BE2C (cell line): ENCODE results near the gene CHST11.
"Not testable (repeated sequence)": the region's sequence is repeated elsewhere in the genome, so short reads cannot be mapped to it uniquely, and the experiment has no call there.

Experiments used
- DNase-seq: peaks from one replicate; pipeline ENCODE4 v3.0.0-alpha.2; 2020
- H3K27me3 ChIP-seq: fragments of 250-450 bp; sonication (Bioruptor Pico); 2 replicates; pipeline ENCODE4 v1.5.1; 2020; ENCODE audit warnings: mild to moderate bottlenecking
- H3K36me3 ChIP-seq: fragments of 250-450 bp; sonication (Bioruptor Pico); 2 replicates; pipeline ENCODE4 v1.5.1; 2020; ENCODE audit warnings: mild to moderate bottlenecking
- H3K4me1 ChIP-seq: fragments of 250-450 bp; sonication (Bioruptor Pico); 2 replicates; pipeline ENCODE4 v1.5.1; 2020
- H3K4me3 ChIP-seq: 2 replicates; pipeline ENCODE4 v1.5.1; 2011; ENCODE audit warnings: low read depth, low read length
- H3K9me3 ChIP-seq: fragments of 250-450 bp; sonication (Bioruptor Pico); 2 replicates; pipeline ENCODE4 v1.5.1; 2020
- TF ChIP-seq, protein P1 (sequence below): IDR thresholded peaks from 2 replicates; pipeline ENCODE4 v1.5.1; 2012; ENCODE audit warnings: mild to moderate bottlenecking, low read depth, low read length

The CHST11 gene

DNA sequence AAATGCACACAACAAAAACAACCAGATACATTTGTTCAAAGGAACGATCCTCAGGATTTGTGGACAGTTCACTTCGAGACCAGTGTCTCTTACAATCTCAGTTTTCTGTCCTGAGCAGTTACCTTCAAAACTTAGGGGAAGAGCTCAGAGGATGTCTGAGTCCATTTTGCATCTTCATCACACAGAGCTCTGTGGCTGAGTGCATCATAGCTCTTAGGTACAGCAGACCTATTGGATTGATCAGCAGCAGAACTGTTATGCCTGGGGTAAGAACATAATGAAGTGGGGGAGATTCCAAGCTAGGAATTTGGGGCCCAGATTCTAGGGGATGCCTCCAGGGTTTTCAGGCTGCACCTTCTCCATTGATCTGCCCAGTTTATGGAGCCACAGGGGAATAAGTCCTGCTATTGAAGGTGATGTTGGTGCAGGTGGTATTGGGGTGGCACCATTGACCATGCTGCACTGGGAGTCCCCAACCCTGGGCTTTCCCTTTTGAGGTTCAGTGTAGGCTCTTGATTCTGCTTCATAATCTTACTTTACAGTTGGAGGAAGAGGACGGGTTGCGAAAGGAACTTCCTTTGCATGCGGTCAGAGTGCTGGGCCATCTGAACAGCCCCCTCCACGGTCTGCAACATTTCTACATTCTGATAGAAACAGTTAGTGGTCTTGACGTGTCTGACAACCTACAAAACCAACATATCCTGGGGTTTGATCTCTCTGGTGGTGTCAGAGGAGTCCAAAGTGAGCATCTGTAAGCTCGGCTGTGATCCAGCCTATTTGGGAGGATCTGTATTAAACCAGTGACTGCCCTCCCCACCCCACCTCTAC is 112.8 kb downstream of the CHST11 start:
- Histone ChIP-seq H3K4me3 (no peak overlapping the region), H3K4me1 (0 out of 2 replicates have a peak, but pooled peaks cover 3% of the 10 kb centered on the region), H3K36me3 (no peaks in the 10 kb centered on the region; the same call in 1 of the 2 replicates), H3K27me3 (no peaks in the 10 kb centered on the region), H3K9me3 (no peaks in the 10 kb centered on the region)
- DNase-seq = no peak
- TF ChIP-seq, protein P1, sequence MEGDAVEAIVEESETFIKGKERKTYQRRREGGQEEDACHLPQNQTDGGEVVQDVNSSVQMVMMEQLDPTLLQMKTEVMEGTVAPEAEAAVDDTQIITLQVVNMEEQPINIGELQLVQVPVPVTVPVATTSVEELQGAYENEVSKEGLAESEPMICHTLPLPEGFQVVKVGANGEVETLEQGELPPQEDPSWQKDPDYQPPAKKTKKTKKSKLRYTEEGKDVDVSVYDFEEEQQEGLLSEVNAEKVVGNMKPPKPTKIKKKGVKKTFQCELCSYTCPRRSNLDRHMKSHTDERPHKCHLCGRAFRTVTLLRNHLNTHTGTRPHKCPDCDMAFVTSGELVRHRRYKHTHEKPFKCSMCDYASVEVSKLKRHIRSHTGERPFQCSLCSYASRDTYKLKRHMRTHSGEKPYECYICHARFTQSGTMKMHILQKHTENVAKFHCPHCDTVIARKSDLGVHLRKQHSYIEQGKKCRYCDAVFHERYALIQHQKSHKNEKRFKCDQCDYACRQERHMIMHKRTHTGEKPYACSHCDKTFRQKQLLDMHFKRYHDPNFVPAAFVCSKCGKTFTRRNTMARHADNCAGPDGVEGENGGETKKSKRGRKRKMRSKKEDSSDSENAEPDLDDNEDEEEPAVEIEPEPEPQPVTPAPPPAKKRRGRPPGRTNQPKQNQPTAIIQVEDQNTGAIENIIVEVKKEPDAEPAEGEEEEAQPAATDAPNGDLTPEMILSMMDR = no peak

DNA sequence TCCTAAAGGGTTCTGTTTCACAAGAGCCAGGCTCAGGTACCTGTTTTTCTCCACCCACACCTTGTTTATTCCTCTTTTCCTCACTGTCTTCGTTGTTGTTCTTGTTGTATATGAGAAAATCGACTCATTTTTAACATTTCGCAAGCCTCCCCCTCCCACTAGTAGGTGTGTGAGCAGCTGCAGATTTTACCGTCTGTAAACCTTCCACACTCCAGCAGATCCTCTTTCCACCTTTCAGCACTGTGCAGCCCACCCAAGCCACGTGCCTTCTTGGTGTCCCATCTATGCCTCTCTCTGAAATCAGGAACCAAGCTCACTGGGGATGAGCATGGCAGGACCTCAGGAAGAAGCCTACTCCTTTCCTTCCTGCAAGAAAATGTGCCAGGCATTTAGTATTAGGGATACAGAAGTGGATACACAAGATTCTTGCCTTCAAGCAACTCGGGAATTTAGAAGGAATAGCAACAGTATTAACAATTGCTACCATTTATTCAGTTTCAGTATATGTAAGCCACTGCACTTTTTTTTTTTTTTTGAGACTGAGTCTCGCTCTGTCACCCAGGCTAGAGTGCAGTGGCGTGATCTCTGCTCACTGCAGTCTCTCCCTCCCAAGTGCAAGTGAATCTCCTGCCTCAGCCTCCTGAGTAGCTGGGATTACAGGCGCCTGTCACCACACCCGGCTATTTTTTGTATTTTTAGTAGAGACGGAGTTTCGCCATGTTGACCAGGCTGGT is 113.6 kb downstream of the CHST11 start:
- TF ChIP-seq, protein P1 = no peak
- no peak overlapping the region for H3K4me3 ChIP-seq
- DNase-seq = no peak
- no peaks in the 10 kb centered on the region; the same call in 1 of the 2 replicates for H3K36me3 ChIP-seq
- H3K4me1 ChIP-seq = 0 out of 2 replicates have a peak, but pooled peaks cover 3% of the 10 kb centered on the region
- no peaks in the 10 kb centered on the region for H3K27me3 ChIP-seq
- no peaks in the 10 kb centered on the region for H3K9me3 ChIP-seq

DNA sequence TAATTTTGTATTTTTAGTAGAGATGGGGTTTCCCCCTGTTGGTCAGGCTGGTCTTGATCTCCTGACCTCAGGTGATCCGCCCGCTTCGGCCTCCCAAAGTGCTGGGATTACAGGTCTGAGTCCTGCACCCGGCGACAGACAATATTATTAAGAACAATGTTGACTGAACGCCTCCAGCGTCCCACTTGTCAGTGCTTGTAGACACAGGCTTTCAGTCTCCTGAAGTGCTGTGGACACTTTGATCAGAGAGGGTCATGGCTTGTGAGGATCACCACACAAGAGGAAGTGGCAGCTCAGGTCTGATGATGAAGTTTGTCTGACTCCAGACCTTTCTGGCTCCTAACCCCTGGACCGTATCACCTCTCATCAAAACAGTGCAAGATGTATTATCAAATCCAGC is 114.6 kb downstream of the CHST11 start:
- no peaks in the 10 kb centered on the region for H3K4me1 ChIP-seq
- H3K4me3 ChIP-seq = no peak overlapping the region
- H3K27me3 ChIP-seq = no peaks in the 10 kb centered on the region
- TF ChIP-seq, protein P1 = no peak
- DNase-seq = no peak
- H3K9me3 ChIP-seq = no peaks in the 10 kb centered on the region
- H3K36me3 ChIP-seq = no peaks in the 10 kb centered on the region; the same call in 1 of the 2 replicates

DNA sequence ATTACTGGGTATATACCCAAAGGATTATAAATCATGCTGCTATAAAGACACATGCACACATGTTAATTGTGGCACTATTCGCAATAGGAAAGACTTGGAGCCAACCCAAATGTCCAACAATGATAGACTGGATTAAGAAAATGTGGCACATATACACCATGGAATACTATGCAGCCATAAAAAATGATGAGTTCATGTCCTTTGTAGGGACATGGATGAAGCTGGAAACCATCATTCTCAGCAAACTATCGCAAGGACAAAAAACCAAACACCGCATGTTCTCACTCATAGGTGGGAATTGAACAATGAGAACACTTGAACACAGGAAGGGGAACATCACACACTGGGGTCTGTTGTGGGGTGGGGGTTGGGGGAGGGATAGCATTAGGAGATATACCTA is 117.6 kb downstream of the CHST11 start:
- DNase-seq, H3K4me1 ChIP-seq, H3K27me3 ChIP-seq, H3K36me3 ChIP-seq, H3K4me3 ChIP-seq, H3K9me3 ChIP-seq: not testable (repeated sequence)

DNA sequence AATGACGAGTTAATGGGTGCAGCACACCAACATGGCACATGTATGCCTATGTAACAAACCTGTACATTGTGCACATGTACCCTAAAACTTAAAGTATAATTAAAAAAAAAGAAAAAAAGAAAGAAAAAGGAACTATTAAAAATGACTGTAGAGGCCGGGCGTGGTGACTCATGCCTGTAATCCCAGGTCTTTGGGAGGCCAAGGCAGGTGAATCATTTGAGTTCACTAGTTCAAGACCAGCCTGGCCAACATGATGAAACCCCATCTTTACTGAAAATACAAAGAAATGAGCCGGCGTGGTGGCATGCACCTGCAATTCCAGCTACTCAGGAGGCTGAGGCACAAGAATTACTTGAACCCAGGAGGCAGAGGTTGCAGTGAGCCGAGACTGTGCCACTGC is 118.0 kb downstream of the CHST11 start:
- H3K4me1 ChIP-seq = peaks cover 13% of the 10 kb centered on the region
- H3K4me3 ChIP-seq, H3K9me3 ChIP-seq, DNase-seq, H3K27me3 ChIP-seq, H3K36me3 ChIP-seq: not testable (repeated sequence)

DNA sequence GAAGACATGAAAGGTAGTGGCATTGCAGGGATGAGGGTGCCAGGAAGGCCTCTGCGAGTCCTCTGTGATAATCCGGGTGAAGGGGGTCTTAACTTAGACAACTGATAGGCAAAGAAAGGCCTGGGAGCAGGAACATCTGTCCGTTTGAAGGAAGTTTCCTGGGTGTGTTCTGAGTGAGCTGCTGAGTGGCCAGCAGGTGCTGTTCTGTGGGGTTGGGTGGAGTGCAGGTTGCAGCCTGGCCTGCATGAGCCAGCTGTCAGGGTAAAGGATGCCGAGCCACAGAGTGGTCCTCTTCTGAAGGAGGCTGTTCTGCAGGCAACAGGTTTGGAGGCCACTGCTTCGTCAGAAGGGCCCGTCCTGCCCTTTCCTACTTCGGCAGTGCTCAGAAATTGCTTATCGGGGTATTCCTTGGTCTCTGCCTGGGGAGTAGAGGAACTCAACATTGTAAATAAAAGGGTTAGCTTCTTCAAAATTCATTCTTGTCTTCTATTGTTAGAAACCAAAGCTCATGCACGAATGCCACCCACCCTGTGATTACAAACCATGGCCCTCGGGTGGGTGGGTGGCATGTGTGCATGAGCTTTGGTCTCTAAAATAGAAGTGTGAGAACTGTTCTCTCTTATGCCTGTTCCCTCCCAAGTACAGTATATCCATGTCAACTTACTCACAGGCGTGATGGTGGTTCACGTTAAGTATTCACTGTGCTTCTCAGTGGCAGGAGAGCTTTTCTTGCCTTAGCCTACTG is 118.9 kb downstream of the CHST11 start:
- H3K27me3 ChIP-seq = no peaks in the 10 kb centered on the region
- DNase-seq = no peak
- H3K36me3 ChIP-seq = no peaks in the 10 kb centered on the region
- peaks cover 18% of the 10 kb centered on the region for H3K4me1 ChIP-seq
- no peak overlapping the region for H3K4me3 ChIP-seq
- TF ChIP-seq, protein P1 = no peak
- H3K9me3 ChIP-seq = no peaks in the 10 kb centered on the region
